GM18511 (cell line): Measurements from ENCODE around the gene DAAM1.

ENCODE experiments used
- ATAC-seq: cut with Tn5 transposase; IDR thresholded peaks from one replicate; pipeline ENCODE4 v1.9.1; 2021; ENCODE audit warnings: mild to moderate bottlenecking, moderate library complexity; ENCODE audit not compliant: unreplicated experiment

DAAM1 gene

GRCh38 chr14:59336098-59336497, 147.6 kb downstream of the DAAM1 start:
- ATAC-seq, result no peak

GRCh38 chr14:59336706-59337105, 148.2 kb downstream of the DAAM1 start:
- no peak for ATAC-seq

- ATAC-seq, result no peak
Observed at GRCh38 chr14:59337141-59337611, 148.7 kb downstream of the DAAM1 start.

- ATAC-seq, result no peak
Observed at GRCh38 chr14:59338761-59339160, 150.3 kb downstream of the DAAM1 start.

DNA sequence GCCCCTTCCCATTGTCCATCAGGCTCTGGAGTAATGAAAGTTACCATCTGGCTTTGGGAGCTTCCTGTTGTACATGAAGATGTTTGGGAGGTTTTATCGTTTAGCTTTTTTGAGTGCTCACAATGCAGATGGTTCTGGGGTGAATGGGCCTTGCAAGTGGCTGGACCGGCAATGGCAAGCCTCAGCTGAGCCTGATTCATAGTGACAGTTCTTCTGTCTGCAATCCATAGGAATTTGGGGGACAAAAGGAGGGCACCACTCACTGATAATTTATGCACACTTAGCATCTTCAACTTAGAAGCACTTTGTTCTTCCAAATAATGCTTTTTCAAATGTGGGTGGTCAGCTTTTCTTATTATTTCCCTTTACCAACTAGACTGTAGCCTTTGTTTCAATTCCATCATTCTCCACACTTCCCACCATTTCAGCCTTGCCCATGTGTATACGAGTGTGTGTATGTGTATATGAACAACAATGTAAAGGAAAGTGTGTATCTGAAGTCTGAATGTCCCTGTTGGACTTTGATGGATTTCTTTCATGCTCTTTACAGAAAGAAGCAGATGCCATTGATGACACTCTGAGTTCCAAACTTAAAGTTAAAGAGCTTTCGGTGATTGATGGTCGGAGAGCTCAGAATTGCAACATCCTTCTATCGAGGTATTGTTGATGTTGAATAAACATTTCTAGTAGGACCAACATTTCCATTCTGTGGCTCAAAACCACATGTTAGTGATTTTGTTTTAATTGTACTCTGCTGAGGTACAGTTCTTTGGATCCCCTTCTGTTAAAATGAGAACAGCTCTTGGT, 151.3 kb downstream of the DAAM1 start:
- no peak for ATAC-seq

DNA sequence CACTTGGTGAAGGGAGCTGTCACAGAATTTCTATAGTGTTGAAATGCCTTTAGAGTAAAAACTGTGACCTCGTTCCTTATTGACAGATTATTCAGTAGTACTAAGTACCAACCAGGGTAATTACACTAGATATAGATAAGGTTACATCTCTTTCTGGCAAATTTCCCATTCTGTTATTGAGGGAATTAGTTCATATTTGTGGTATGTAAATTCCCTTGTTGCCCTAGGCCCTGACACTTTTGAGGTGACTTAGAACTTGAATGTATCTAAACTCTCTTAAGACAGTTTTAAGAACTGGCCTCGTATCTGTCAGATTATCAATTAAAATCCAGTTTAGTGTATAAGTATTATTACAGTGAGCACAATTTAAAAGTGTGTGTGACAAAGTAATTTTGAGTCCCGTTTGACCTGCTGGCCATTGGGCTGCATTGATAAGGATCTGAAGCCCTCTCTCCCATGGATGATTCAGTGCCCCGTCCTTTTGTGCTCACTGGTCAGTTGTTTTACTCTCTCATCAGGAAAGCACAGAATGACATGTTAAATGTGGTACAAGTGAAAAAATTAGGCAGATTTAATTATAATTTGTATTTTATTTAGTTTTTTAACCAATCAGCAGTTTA, 153.5 kb downstream of the DAAM1 start:
- ATAC-seq, result no peak

GRCh38 chr14:59342516-59343484, 154.3 kb downstream of the DAAM1 start:
- ATAC-seq, result no peak

DNA sequence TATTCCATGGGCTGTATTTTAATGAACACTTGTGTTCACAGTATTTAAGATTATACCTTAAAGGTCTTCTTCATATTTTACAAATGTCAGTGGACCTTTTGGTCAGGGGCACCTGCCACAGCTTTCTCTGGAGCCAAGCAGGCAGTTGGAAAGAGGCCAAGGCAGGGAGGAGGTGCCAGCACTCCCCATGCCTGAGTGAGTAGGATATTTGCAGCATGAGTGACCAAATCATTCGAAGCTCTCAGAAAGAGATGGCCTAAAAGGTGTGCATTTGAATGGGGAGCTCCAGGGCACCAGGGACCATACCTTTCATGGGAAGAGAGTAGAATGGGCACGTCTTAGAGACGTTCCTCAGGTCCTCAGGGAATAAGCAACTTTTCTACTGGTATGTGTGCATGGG, 155.1 kb downstream of the DAAM1 start:
- no peak for ATAC-seq

GRCh38 chr14:59344016-59344415, 155.5 kb downstream of the DAAM1 start:
- ATAC-seq, result no peak

DNA sequence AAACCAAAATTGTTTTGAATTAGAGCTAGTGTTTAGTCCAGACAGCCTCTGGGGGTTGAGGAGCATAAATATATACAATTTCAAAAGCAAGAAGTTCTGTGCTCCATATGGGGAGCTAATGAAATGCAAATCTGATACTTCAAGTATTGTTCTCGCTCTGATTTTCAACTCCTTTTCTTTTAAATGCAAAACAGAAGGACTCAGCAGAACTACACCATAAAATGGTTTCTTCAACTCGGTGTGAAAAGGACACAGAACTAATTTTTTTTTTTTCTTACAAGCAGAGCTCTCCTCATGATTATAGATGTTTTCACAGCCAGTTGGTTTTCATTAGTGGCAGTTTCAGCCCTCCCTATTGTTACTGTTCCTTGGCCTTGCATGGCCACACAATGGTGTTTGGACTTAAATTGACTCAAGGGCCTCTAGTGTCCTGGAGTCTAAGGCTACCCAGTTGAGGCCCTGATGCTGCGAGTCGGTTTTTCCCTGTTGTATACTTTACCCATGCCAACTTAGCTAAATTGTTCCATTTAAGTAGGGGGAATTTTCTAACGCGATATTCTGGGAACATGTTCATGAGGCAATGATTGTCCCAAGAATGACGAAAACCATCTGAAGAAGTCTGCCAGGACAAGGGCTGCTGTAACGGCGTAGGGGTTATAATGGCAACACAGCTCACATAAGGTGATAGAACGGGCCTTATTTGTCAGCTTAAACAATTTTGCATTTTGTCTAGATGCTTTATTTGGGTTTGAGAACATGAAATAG, 156.4 kb downstream of the DAAM1 start:
- no peak for ATAC-seq

DNA sequence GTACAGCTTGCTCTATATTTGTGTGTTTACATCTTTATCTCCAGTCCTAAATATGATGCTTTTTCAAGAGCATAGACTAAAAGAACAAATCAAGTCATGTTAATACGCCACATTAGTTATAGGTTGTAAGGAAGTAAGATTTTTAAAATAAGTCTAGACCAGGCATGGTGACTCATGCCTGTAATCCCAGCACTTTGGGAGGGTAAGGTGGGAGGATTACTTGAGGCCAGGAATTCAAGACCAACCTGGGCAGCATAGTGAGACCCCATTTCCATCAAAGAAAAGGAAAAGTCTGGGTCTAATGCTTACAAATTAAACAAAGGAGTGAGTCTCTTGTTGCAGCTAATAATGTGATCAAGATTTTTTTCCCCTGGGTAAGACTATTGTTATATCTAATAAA, 157.9 kb downstream of the DAAM1 start:
- no peak for ATAC-seq

GRCh38 chr14:59346796-59347510, 158.5 kb downstream of the DAAM1 start:
- no peak for ATAC-seq

- peak; percentile 73 for ATAC-seq
Observed at GRCh38 chr14:59347511-59347900, 159.0 kb downstream of the DAAM1 start.

GRCh38 chr14:59347915-59348314, 159.4 kb downstream of the DAAM1 start:
- peak; percentile 36 for ATAC-seq

- ATAC-seq, result no peak
Observed at GRCh38 chr14:59349258-59349701, 160.8 kb downstream of the DAAM1 start.

- ATAC-seq, result no peak
Observed at GRCh38 chr14:59352961-59353360, 164.5 kb downstream of the DAAM1 start.

DNA sequence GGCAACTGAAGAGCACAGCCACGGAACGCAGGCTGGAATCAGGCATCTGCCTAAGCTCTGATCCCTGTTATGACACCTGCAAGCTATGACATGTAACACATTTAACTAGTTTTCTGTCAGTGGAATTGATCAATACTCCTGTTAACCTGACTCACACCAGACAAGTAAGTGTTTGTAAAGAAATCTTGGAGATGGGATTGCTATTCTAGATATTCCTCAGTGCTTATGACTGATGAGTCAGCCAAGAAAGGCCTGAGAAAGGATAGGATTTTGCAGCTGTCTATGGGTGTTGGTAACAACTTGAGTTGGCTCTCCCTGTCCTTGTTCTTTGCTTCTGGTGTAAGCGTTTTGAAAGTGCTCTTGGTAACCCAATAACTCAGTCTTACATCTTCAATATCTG, 166.2 kb downstream of the DAAM1 start:
- ATAC-seq, result no peak

GRCh38 chr14:59355091-59355490, 166.6 kb downstream of the DAAM1 start:
- ATAC-seq, result no peak

DNA sequence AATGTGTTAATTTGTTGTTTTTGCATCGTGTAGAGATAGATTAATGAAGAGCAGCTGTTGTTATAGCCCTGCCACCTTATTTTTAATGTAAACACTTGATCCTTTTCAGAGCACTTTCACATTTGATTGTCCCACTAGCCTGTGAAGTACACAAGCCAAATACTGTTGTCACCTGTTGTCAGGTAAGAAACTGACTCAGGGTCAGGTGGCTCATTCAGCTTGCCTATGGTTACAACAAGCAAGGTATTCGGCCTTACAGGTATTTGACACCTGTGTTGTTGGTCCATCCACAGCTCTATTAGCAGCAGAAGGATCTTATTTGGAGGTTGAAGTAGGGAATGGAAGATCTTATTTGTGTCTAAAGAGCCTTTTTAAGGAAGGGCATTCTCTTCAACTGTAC, 167.8 kb downstream of the DAAM1 start:
- ATAC-seq, result peak; percentile 48

DNA sequence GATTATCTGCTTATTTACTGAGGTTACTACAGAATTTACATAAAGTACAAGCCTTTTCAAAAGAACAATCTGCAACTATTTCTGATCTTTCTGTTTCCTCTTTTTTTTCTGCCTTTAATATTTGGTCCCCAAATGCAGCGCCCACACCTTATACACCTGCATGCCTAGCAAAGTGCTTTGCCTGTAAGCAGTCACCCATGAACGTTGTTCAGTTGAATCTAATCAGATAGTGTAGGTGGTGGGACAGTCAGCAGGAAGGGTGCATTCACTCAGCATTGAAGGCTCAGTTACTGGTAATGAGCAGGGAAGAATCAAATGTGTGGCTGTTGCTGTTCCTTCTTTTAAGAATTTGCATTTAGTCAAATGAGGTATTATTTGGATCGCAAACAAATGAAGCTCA, 168.3 kb downstream of the DAAM1 start:
- ATAC-seq, result peak; percentile 91
